PC-3 (cell line): Measurements from ENCODE around the gene PFKM. TPM values are rescaled to one million over a fixed set of nuclear protein-coding genes. Genes with fewer than 3 reads are reported as not detected.
A peak's percentile ranks its signal among the peaks of the same experiment; 100 is the strongest.
"Not testable (repeated sequence)": the region's sequence is repeated elsewhere in the genome, so short reads cannot be mapped to it uniquely, and the experiment has no call there.

Experiments
- ATAC-seq: fragments of 200-7000 bp; cut with Tn5 transposase; 2 replicates; pipeline ENCODE4 v1.9.1; 2020; ENCODE audit warnings: mild to moderate bottlenecking, moderate library complexity
- BruUV-seq: library from RNA; stranded (reverse); fragments of 400-500 nt; replicated peaks from 2 replicates; lab custom pipeline; 2021; lab: Mats Ljungman, UMichigan
- CTCF ChIA-PET: fragments of 300-600 bp; sonication (Branson Sonifier 250); formaldehyde crosslinking; loops from one replicate; lab custom pipeline; 2022; ENCODE audit warnings: antibody characterized with exemption; lab: Charles Lee
- POLR2A ChIA-PET: fragments of 300-600 bp; sonication (Branson Sonifier 250); formaldehyde crosslinking; loops from one replicate; lab custom pipeline; 2022; ENCODE audit warnings: antibody characterized with exemption; ENCODE audit not compliant: unreplicated experiment; lab: Charles Lee
- DNase-seq: peaks from one replicate; pipeline ENCODE4 v3.0.0-alpha.2; 2015
- H2AFZ ChIP-seq: fragments of 300-600 bp; sonication (generic); 2 replicates; pipeline ENCODE4 v1.6.0; 2016; ENCODE audit warnings: antibody characterized with exemption, low read length
- H3F3A ChIP-seq: fragments of 300-600 bp; sonication (generic); one replicate; pipeline ENCODE4 v1.6.0; 2017; ENCODE audit warnings: antibody characterized with exemption, low read length, control low read depth, mild to moderate bottlenecking; ENCODE audit not compliant: unreplicated experiment
- H3K27ac ChIP-seq: fragments of 300-600 bp; sonication (generic); 2 replicates; pipeline ENCODE4 v1.5.1; 2016; ENCODE audit warnings: mild to moderate bottlenecking, low read length
- H3K27me3 ChIP-seq: fragments of 300-600 bp; sonication (generic); 2 replicates; pipeline ENCODE4 v1.6.1; 2016; ENCODE audit warnings: low read length, mixed read lengths
- H3K36me3 ChIP-seq: fragments of 300-600 bp; sonication (generic); 2 replicates; pipeline ENCODE4 v1.6.1; 2016; ENCODE audit warnings: low read depth, mixed run types, low read length, mixed read lengths
- H3K4me1 ChIP-seq: fragments of 300-600 bp; sonication (generic); 2 replicates; pipeline ENCODE4 v1.5.1; 2016; ENCODE audit warnings: low read length; ENCODE audit not compliant: insufficient read depth
- H3K4me2 ChIP-seq: fragments of 300-600 bp; sonication (generic); 2 replicates; pipeline ENCODE4 v1.6.0; 2016; ENCODE audit warnings: low read length
- H3K4me3 ChIP-seq: fragments of 300-600 bp; sonication (generic); 2 replicates; pipeline ENCODE4 v1.5.1; 2016; ENCODE audit warnings: mild to moderate bottlenecking, low read length, mixed read lengths
- H3K79me2 ChIP-seq: fragments of 300-600 bp; sonication (generic); 2 replicates; pipeline ENCODE4 v1.6.1; 2017; ENCODE audit warnings: low read length, mixed read lengths
- H3K9ac ChIP-seq: fragments of 300-600 bp; sonication (generic); 2 replicates; pipeline ENCODE4 v1.6.0; 2016; ENCODE audit warnings: mild to moderate bottlenecking, low read length
- H3K9me2 ChIP-seq: fragments of 300-600 bp; sonication (generic); replicated peaks from 2 replicates; pipeline ENCODE4 v1.6.1; 2016; ENCODE audit warnings: mixed run types, low read length, mixed read lengths
- H3K9me3 ChIP-seq: fragments of 300-600 bp; sonication (generic); 2 replicates; pipeline ENCODE4 v1.6.1; 2016; ENCODE audit warnings: low read length, mixed read lengths
- H4K20me1 ChIP-seq: fragments of 300-600 bp; sonication (generic); 2 replicates; pipeline ENCODE4 v1.6.1; 2016; ENCODE audit warnings: low read length, mixed read lengths
- CTCF ChIP-seq: fragments of 300-600 bp; sonication (generic); conservative IDR thresholded peaks from 2 replicates; pipeline ENCODE4 v1.5.1; 2017; ENCODE audit warnings: antibody characterized with exemption, low read depth, mild to moderate bottlenecking, low read length
- EZH2 ChIP-seq: fragments of 300-600 bp; sonication (generic); IDR thresholded peaks from one replicate; pipeline ENCODE4 v1.6.1; 2017; ENCODE audit warnings: antibody characterized with exemption, mild to moderate bottlenecking, low read length; ENCODE audit not compliant: unreplicated experiment
- EZH2phosphoT487 ChIP-seq: fragments of 300-600 bp; sonication (generic); IDR thresholded peaks from 2 replicates; pipeline ENCODE4 v1.6.1; 2018; ENCODE audit warnings: mild to moderate bottlenecking, antibody characterized with exemption, low read length, borderline replicate concordance
- intact Hi-C: fragments of 100-400 bp; cut with micrococcal nuclease; formaldehyde crosslinking; loops from 2 replicates; pipeline ENCODE4 v1.9.0; 2023
- total RNA-seq: library from RNA; depleted of rRNA; stranded (reverse); fragments of >200 nt; gene quantifications from 2 replicates; pipeline ENCODE4 v1.2.3, GENCODE V29; 2014

PFKM gene
- total RNA-seq, 1 experiment from 2014 or later = 62.2 TPM

GRCh38 chr12:48121522-48121921 is 2.4 kb downstream of the PFKM start:
- POLR2A ChIA-PET = no interaction called here
- H3K79me2 ChIP-seq = peaks cover 28% of the 10 kb centered on the region
- no TSS peak for BruUV-seq
- CTCF ChIA-PET = no interaction called here
- H3K4me1 ChIP-seq = peaks cover 15% of the 10 kb centered on the region
- H3F3A ChIP-seq = no peaks in the 10 kb centered on the region
- no peak for TF ChIP-seq CTCF
- no peaks in the 10 kb centered on the region for H3K27me3 ChIP-seq
- no peak overlapping the region for H3K27ac ChIP-seq
- no peak for ATAC-seq
- peaks cover 10% of the 10 kb centered on the region; the same call in 1 of the 2 replicates for H3K36me3 ChIP-seq
- no peak for DNase-seq
- no peak overlapping the region for H3K9ac ChIP-seq
- H2AFZ ChIP-seq = no peak overlapping the region
- intact Hi-C loops = no loop called here
- H3K4me3 ChIP-seq = no peak overlapping the region
- 0 out of 2 replicates have a peak overlapping the region, but pooled peaks have one; percentile 98 for H3K4me2 ChIP-seq
- no peaks in the 10 kb centered on the region for H4K20me1 ChIP-seq
- H3K9me3 ChIP-seq = no peaks in the 10 kb centered on the region
- no peaks in the 10 kb centered on the region for H3K9me2 ChIP-seq

- Histone ChIP-seq H3K27me3 (no peaks in the 10 kb centered on the region), H3K9me2 (no peaks in the 10 kb centered on the region), H3K4me2 (no peak overlapping the region), H3K27ac (no peak overlapping the region), H4K20me1 (no peaks in the 10 kb centered on the region), H2AFZ (no peak overlapping the region), H3K4me1 (peaks cover 15% of the 10 kb centered on the region), H3K79me2 (peaks cover 28% of the 10 kb centered on the region), H3K9me3 (no peaks in the 10 kb centered on the region), H3K4me3 (no peak overlapping the region), H3F3A (no peaks in the 10 kb centered on the region), H3K36me3 (peaks cover 10% of the 10 kb centered on the region; the same call in 1 of the 2 replicates), H3K9ac (no peak overlapping the region)
- BruUV-seq = no TSS peak
- POLR2A ChIA-PET = no interaction called here
- CTCF ChIA-PET = no interaction called here
- ATAC-seq (no peak), DNase-seq (peak; percentile 20)
- TF ChIP-seq EZH2 (no peak), EZH2phosphoT487 (no peak), CTCF (no peak)
- intact Hi-C loops = no loop called here
These were observed 3.1 kb downstream of the PFKM start for GRCh38 chr12:48122065-48122834.

- no peaks in the 10 kb centered on the region for H3F3A ChIP-seq
- ATAC-seq (no peak), DNase-seq (no peak)
- no peaks in the 10 kb centered on the region for H3K27me3 ChIP-seq
- no TSS peak for BruUV-seq
- H3K9me3 ChIP-seq = no peaks in the 10 kb centered on the region
- no peak overlapping the region for H3K4me2 ChIP-seq
- H3K4me1 ChIP-seq = peaks cover 14% of the 10 kb centered on the region
- no peak overlapping the region for H2AFZ ChIP-seq
- H3K36me3 ChIP-seq = peaks cover 10% of the 10 kb centered on the region; the same call in 1 of the 2 replicates
- H3K9me2 ChIP-seq = no peaks in the 10 kb centered on the region
- TF ChIP-seq CTCF = no peak
- no peak for TF ChIP-seq EZH2phosphoT487
- no peak for TF ChIP-seq EZH2
- ChIA-PET POLR2A (no interaction called here), CTCF (no interaction called here)
- H3K9ac ChIP-seq = no peak overlapping the region
- intact Hi-C loops = no loop called here
- no peak overlapping the region for H3K27ac ChIP-seq
- peaks cover 28% of the 10 kb centered on the region for H3K79me2 ChIP-seq
- H3K4me3 ChIP-seq = no peak overlapping the region
- H4K20me1 ChIP-seq = no peaks in the 10 kb centered on the region
These were observed 4.0 kb downstream of the PFKM start for GRCh38 chr12:48123169-48123568.

GRCh38 chr12:48125542-48125941 is 6.4 kb downstream of the PFKM start:
- H3K4me3 ChIP-seq, CTCF ChIA-PET, DNase-seq, H3K9me3 ChIP-seq, H3K27ac ChIP-seq, ATAC-seq, H3K9me2 ChIP-seq, H2AFZ ChIP-seq, POLR2A ChIA-PET, H3K4me1 ChIP-seq, H3K9ac ChIP-seq, H4K20me1 ChIP-seq, intact Hi-C loops, BruUV-seq, H3K4me2 ChIP-seq, H3K27me3 ChIP-seq, H3F3A ChIP-seq: not testable (repeated sequence)
- peaks cover 18% of the 10 kb centered on the region; the same call in 1 of the 2 replicates for H3K36me3 ChIP-seq
- peaks cover 17% of the 10 kb centered on the region for H3K79me2 ChIP-seq
